ENCODE measurements around the gene ENO2.
"Not testable (repeated sequence)": the region's sequence is repeated elsewhere in the genome, so short reads cannot be mapped to it uniquely, and the experiment has no call there.

Gene ENO2

DNA sequence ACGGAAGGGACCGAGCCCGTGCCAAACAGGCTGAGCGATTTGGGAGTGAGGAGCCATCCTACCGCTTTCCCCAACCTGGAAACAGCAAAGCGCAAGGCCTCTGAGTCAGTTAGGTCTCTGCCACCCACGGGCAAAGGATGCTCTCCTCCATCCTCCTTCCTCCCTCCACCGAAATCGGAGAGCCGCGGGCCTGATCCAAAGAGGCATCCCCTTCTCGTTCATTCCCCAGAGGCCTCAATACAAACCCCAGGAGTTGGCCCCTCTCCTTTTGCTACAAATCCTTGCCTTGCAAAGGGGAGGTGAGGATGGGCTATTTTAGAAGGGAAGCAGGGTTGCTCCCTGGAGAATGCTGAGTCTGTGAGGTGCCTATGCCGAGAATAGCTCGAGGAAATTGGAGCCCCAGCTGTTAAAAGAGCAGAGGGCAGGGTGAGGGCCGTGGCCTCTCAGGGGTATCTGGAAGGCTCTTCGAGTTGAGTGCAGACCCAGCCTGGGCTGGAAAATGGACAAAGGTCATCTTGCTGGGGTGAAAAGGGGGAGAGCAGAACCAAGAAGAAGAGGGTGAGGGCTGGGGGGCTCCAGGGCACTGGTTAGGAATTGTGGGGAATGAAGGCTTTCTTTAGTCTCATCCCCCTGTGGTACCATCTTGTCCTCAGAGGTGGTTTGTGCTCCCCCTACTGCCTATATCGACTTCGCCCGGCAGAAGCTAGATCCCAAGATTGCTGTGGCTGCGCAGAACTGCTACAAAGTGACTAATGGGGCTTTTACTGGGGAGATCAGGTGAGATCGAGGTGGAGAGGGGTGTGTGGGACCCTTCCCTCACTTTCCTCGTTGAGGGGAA is 46.0 kb upstream of the ENO2 start:
- DNase-seq (ENCODE audit: low spot score), result no peak
- peak overlapping the region; percentile 84 for H3K27ac ChIP-seq
- ChIA-PET CTCF (interaction anchor here (0.6 to 2.0 kb wide), 4 partner anchors 16 to 117 kb away, joined by 3 to 12 read pairs (median 6); no protein-coding TSS in a partner anchor), POLR2A (ENCODE audit: low non-redundant PET) (interaction anchor here (2.3 kb wide), 1 partner anchor 16 kb away, joined by 13 read pairs; the partner anchor contains the start of gene USP5)
- TF ChIP-seq CTCF (conservative IDR thresholded peaks at IDR 0.05; ENCODE audit: low read depth), result no peak

DNA sequence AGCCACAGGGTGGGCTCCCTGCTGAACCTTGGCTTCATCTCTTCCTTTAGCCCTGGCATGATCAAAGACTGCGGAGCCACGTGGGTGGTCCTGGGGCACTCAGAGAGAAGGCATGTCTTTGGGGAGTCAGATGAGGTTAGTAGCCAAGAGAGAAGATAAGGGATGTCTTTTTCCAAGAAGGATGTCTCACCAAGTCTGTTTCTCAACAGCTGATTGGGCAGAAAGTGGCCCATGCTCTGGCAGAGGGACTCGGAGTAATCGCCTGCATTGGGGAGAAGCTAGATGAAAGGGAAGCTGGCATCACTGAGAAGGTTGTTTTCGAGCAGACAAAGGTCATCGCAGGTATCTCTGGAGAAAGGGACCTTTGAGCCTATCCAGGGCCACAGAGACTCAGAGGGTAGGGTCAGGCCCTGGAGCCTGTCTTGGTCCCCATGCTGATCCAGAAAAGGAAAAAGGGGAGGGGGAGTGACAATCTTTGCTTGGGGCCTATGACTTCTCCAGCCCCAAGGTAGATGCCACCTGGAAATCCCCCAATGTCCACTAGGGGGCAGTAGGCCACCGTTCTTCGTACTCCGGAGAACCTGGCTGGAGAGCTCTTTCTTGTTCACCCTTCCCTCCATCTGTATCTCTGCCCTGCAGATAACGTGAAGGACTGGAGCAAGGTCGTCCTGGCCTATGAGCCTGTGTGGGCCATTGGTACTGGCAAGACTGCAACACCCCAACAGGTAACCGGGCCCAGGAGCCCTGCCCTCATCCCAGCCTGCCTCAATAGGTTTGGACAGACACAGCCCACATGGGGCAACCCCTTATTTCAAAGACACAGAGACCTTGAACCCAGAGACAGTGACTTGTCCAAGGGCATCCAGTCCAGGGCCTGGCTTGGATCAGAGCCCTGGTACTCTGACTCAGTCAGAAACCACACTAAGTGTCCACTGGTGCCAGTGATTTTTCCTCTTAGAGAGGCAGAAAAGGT is 45.0 kb upstream of the ENO2 start:
- H3K27ac ChIP-seq, result peak overlapping the region; percentile 84
- DNase-seq (ENCODE audit: low spot score), result peak; percentile 61
- peak; percentile 71 for TF ChIP-seq CTCF (conservative IDR thresholded peaks at IDR 0.05; ENCODE audit: low read depth)
- CTCF ChIA-PET, result interaction anchor here (0.7 to 2.0 kb wide), 6 partner anchors 15 to 145 kb away, joined by 3 to 12 read pairs (median 6); partner anchors contain the start of gene USP5
- POLR2A ChIA-PET (ENCODE audit: low non-redundant PET), result no interaction called here

DNA sequence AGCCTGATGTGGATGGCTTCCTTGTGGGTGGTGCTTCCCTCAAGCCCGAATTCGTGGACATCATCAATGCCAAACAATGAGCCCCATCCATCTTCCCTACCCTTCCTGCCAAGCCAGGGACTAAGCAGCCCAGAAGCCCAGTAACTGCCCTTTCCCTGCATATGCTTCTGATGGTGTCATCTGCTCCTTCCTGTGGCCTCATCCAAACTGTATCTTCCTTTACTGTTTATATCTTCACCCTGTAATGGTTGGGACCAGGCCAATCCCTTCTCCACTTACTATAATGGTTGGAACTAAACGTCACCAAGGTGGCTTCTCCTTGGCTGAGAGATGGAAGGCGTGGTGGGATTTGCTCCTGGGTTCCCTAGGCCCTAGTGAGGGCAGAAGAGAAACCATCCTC is 44.1 kb upstream of the ENO2 start:
- CTCF ChIA-PET, result interaction anchor here (0.6 to 2.0 kb wide), 4 partner anchors 21 to 348 kb away, joined by 3 to 12 read pairs (median 3); no protein-coding TSS in a partner anchor
- POLR2A ChIA-PET (ENCODE audit: low non-redundant PET); DNase-seq (ENCODE audit: low spot score): not testable (repeated sequence)
- peak overlapping the region; percentile 84 for H3K27ac ChIP-seq

DNA sequence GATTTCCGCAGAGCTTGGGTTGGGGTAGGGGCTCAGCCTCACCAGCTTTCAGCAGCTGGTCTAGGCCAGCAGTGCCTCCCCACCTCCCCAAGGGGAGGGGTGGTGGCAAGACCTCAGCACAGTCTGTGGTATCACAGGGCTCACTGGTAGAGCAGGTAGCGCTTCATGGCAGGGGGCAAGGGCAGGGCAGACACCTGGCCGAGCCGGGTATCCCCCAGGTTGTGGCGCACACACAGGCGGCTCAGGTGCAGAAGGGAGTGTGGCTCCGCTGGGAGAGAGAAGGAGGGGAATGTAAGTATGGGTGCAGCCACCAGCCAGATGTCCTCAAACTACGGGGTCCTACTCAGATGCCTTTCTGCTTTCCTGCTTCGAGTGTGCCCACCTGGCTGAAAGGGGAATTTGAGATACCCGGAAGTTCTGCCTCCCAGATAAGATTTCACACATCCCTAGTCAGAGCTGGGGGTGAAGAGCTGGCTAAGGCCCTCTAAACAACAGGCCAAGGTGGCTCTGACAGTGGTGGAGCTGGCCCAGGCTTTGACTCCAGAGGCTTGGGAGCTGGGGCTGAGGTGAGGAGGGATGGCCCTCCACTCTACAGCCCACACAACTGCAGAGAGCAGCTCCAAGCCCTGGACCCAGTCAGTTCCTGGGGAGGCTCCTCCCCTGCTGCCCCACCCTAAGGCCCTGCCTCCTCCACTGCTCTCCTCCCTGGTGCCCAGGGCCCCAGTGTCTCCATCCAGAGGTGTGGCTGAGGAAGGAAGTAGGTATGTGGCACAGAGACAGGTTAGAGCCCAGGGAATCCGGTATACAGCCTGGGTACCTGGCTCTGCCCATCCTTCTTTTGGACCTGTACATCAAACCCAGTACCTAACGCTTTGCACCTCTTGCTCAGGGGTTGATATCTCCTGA is 43.1 kb upstream of the ENO2 start:
- H3K27ac ChIP-seq, result peak overlapping the region; percentile 84

GRCh38 chr12:6872073-6873048 is 42.0 kb upstream of the ENO2 start:
- CTCF ChIA-PET, result interaction anchor here (0.5 to 3.2 kb wide), 26 partner anchors 9 to 824 kb away, joined by 3 to 16 read pairs (median 4); partner anchors contain the start of genes CDCA3, LRRC23 and VAMP1
- peak; percentile 72 for DNase-seq (ENCODE audit: low spot score)
- peak; percentile 84 for TF ChIP-seq CTCF (conservative IDR thresholded peaks at IDR 0.05; ENCODE audit: low read depth)
- POLR2A ChIA-PET (ENCODE audit: low non-redundant PET), result interaction anchor here (0.5 to 2.4 kb wide), 3 partner anchors 10 to 53 kb away, joined by 3 to 9 read pairs (median 5); no protein-coding TSS in a partner anchor
- peak overlapping the region; percentile 84 for H3K27ac ChIP-seq

More for the DNA sequence above, 43.1 kb upstream of the ENO2 start:
- DNase-seq (ENCODE audit: low spot score), result peak; percentile 62
- POLR2A ChIA-PET (ENCODE audit: low non-redundant PET), result interaction anchor here (0.6 to 2.4 kb wide), 2 partner anchors 20 to 81 kb away, joined by 3 to 9 read pairs; no protein-coding TSS in a partner anchor
- TF ChIP-seq CTCF (conservative IDR thresholded peaks at IDR 0.05; ENCODE audit: low read depth), result no peak
- CTCF ChIA-PET, result interaction anchor here (0.5 to 3.2 kb wide), 8 partner anchors 10 to 401 kb away, joined by 3 to 16 read pairs (median 4); partner anchors contain the start of gene VAMP1
